Spleen (tissue), 11 donors: ENCODE data around the gene DTX4. TPM values are rescaled to one million over a fixed set of nuclear protein-coding genes. Genes with fewer than 3 reads are reported as not detected.

ENCODE experiments used
- DNase-seq: peaks from one replicate; pipeline ENCODE4 v3.0.0-alpha.2; 2020
- H3K27ac ChIP-seq, 8 donors: fragments of 200-600 bp; sonication (generic) in 7 of 8; 1 replicate in 4 of 8; 2 replicates in 4 of 8; pipeline versions ENCODE4 v1.5.0 to v1.8.0; 2016 to 2021; ENCODE audit warnings: inconsistent platforms in 4 of 8, mild to moderate bottlenecking in 4 of 8, moderate library complexity in 1 of 8
- H3K27me3 ChIP-seq, 7 donors: fragments of 200-600 bp; sonication (generic) in 6 of 7; replicated peaks in 1 of 7; 1 replicate in 4 of 7; 2 replicates in 3 of 7; pipeline versions ENCODE4 v1.5.0 to v1.8.0; 2016 to 2021; ENCODE audit warnings: inconsistent platforms in 3 of 7, mild to moderate bottlenecking in 1 of 7
- H3K36me3 ChIP-seq, 6 donors: fragments of 200-600 bp; sonication (generic) in 5 of 6; 1 replicate in 4 of 6; 2 replicates in 2 of 6; pipeline versions ENCODE4 v1.5.0 to v1.8.0; 2016 to 2021; ENCODE audit warnings: inconsistent platforms in 2 of 6
- H3K4me1 ChIP-seq, 6 donors: fragments of 200-600 bp; sonication (generic) in 5 of 6; 1 replicate in 3 of 6; 2 replicates in 3 of 6; pipeline versions ENCODE4 v1.5.0 to v1.8.0; 2016 to 2021; ENCODE audit warnings: inconsistent platforms in 3 of 6
- H3K4me3 ChIP-seq, 8 donors: fragments of 200-600 bp; sonication (generic) in 7 of 8; 1 replicate in 4 of 8; 2 replicates in 4 of 8; pipeline versions ENCODE4 v1.5.0 to v1.8.0; 2016 to 2021; ENCODE audit warnings: inconsistent platforms in 4 of 8, mild to moderate bottlenecking in 4 of 8, moderate library complexity in 2 of 8
- H3K9me3 ChIP-seq, 8 donors: fragments of 200-600 bp; sonication (generic) in 7 of 8; 1 replicate in 4 of 8; 2 replicates in 4 of 8; pipeline versions ENCODE4 v1.5.0 to v1.8.0; 2016 to 2021; ENCODE audit warnings: inconsistent platforms in 4 of 8
- CTCF ChIP-seq, 11 experiments: fragments of 200-600 bp in 7 of 11; fragments of 450-650 bp in 4 of 11; sonication (generic) in 4 of 11; IDR thresholded peaks in 8 of 11; conservative IDR thresholded peaks in 3 of 11; 1 replicate in 7 of 11; 2 replicates in 4 of 11; pipeline versions ENCODE4 v1.4.0 to v1.8.0; 2016 to 2021; ENCODE audit warnings: antibody characterized with exemption in 11 of 11, inconsistent platforms in 4 of 11, mild to moderate bottlenecking in 1 of 11
- POLR2A ChIP-seq, 3 donors: fragments of 450-650 bp; IDR thresholded peaks; one replicate each; pipeline ENCODE4 v1.5.1; 2017; ENCODE audit warnings: antibody characterized with exemption in 3 of 3, mild to moderate bottlenecking in 1 of 3
- POLR2AphosphoS5 ChIP-seq, 3 donors: sonication (generic); formaldehyde crosslinking; IDR thresholded peaks; one replicate each; pipeline ENCODE4 v1.5.1; 2017; ENCODE audit warnings: antibody characterized with exemption in 3 of 3
- WGBS, 5 donors: extraction: QIAGEN DNeasy Blood & Tissue Kit in 3 of 5; methylation state at CpG; one replicate each; pipeline versions ENCODE4 v1.1.5 to v1.1.7; 2013 to 2018; 5-methylcytosine and 5-hydroxymethylcytosine counted together
- intact Hi-C: fragments of 100-400 bp; cut with DNase I; formaldehyde crosslinking; loops from one replicate; pipeline ENCODE4 v1.15.0; 2023; ENCODE audit warnings: low total_unique reads
- polyA plus RNA-seq, 3 donors: library from polyadenylated mRNA; stranded (reverse); fragments of 200-250 nt; gene quantifications; one replicate each; pipeline ENCODE4 v1.2.1, GENCODE V29; 2013
- total RNA-seq, 7 donors: library from RNA; depleted of rRNA in 3 of 7; stranded (reverse); fragments of >200 nt in 3 of 7; fragmentation: NEBNext Ultra II Directional in 4 of 7; extraction: Animal tissue kit (Norgen Biotek cat#: 25700) in 4 of 7; gene quantifications; one replicate each; pipeline versions ENCODE4 v1.1.0 to v1.2.1, GENCODE V29; 2016 to 2021
- donor health status: healthy with polysubstance abuse.
- donor health status: DM: no; HTN: no; CAD: no; lungs with moderate emphysema.
- donor health status: DM: no; HTN: no; CAD: no.
- donor health status: Bipolar disorder and iron deficiency.
- donor health status: healthy.
- donor health status: DM: no; HTN: no; CAD: no.
- donor health status: DM: yes; HTN: yes; CAD: no.

DTX4 gene
- total and polyA plus RNA-seq, 10 donors: 3.9 to 19.1 (median 9.6) TPM

GRCh38 chr11:59191095-59191494 lies 19.2 kb downstream of the DTX4 start:
- H3K4me1 ChIP-seq: peaks cover 12 to 56% (median 33%) of the 10 kb centered on the region in 6 donors
- peak overlapping the region in 1 of 8 donors; percentile 16 for H3K27ac ChIP-seq
- WGBS, 5 donors: 58 to 73% (median 61%) methylated on average over 4 of the region's 4 CpGs
- intact Hi-C loops: no loop called here
- no peak overlapping the region for H3K4me3 ChIP-seq
- DNase-seq: no peak
- peaks cover 0 to 79% (median 16%) of the 10 kb centered on the region in 6 donors for H3K36me3 ChIP-seq
- no peaks in the 10 kb centered on the region for H3K9me3 ChIP-seq
- H3K27me3 ChIP-seq: no peaks in the 10 kb centered on the region
- no peak for TF ChIP-seq POLR2A (IDR thresholded peaks at IDR 0.05)
- no peak for TF ChIP-seq CTCF (IDR thresholded peaks at IDR 0.05 in 8 of 11, conservative IDR thresholded peaks at IDR 0.05 in 3 of 11)
- TF ChIP-seq POLR2AphosphoS5 (IDR thresholded peaks at IDR 0.05): peak in 1 of 3 donors; percentile 6

GRCh38 chr11:59191890-59192289 lies 20.0 kb downstream of the DTX4 start:
- H3K36me3 ChIP-seq: peaks cover 4 to 87% (median 19%) of the 10 kb centered on the region in 6 donors
- H3K9me3 ChIP-seq: no peaks in the 10 kb centered on the region
- H3K4me3 ChIP-seq: no peak overlapping the region
- 81 to 85% (median 83%) methylated on average over 4 to 8 of the region's 8 CpGs for WGBS, 5 donors
- H3K27ac ChIP-seq: peak overlapping the region in 1 of 8 donors; percentile 16
- TF ChIP-seq POLR2AphosphoS5 (IDR thresholded peaks at IDR 0.05) (peak in 1 of 3 donors; percentile 14), POLR2A (IDR thresholded peaks at IDR 0.05) (no peak), CTCF (IDR thresholded peaks at IDR 0.05 in 8 of 11, conservative IDR thresholded peaks at IDR 0.05 in 3 of 11) (no peak)
- H3K4me1 ChIP-seq: peaks cover 11 to 56% (median 31%) of the 10 kb centered on the region in 6 donors
- no peak for DNase-seq
- no peaks in the 10 kb centered on the region for H3K27me3 ChIP-seq
- intact Hi-C loops: no loop called here

- Histone ChIP-seq H3K27ac (no peak overlapping the region), H3K36me3 (peaks cover 4 to 85% (median 20%) of the 10 kb centered on the region in 6 donors), H3K4me3 (no peak overlapping the region), H3K27me3 (no peaks in the 10 kb centered on the region), H3K4me1 (peaks cover 9 to 56% (median 30%) of the 10 kb centered on the region in 6 donors), H3K9me3 (no peaks in the 10 kb centered on the region)
- intact Hi-C loops: no loop called here
- TF ChIP-seq POLR2A (IDR thresholded peaks at IDR 0.05): no peak
- no peak for TF ChIP-seq POLR2AphosphoS5 (IDR thresholded peaks at IDR 0.05)
- TF ChIP-seq CTCF (IDR thresholded peaks at IDR 0.05 in 8 of 11, conservative IDR thresholded peaks at IDR 0.05 in 3 of 11): no peak
- no peak for DNase-seq
- 86 to 95% (median 87%) methylated on average over 4 of the region's 4 CpGs for WGBS, 5 donors
These were observed 20.6 kb downstream of the DTX4 start for GRCh38 chr11:59192446-59193020.

- Histone ChIP-seq H3K27ac (no peak overlapping the region), H3K36me3 (peaks cover 4 to 86% (median 20%) of the 10 kb centered on the region in 6 donors), H3K9me3 (no peaks in the 10 kb centered on the region), H3K4me1 (peaks cover 13 to 56% (median 27%) of the 10 kb centered on the region in 6 donors), H3K27me3 (no peaks in the 10 kb centered on the region), H3K4me3 (no peak overlapping the region)
- DNase-seq: no peak
- WGBS, 5 donors: 86 to 95% (median 92%) methylated on average over 10 of the region's 10 CpGs
- intact Hi-C loops: no loop called here
- TF ChIP-seq CTCF (IDR thresholded peaks at IDR 0.05 in 8 of 11, conservative IDR thresholded peaks at IDR 0.05 in 3 of 11): no peak
- TF ChIP-seq POLR2AphosphoS5 (IDR thresholded peaks at IDR 0.05): no peak
These were observed 21.7 kb downstream of the DTX4 start for GRCh38 chr11:59193587-59194130.
